Measurements from ENCODE around the gene KCNMB2. TPM values are rescaled to one million over a fixed set of nuclear protein-coding genes. Genes with fewer than 3 reads are reported as not detected.

KCNMB2 gene
- total RNA-seq, 1 experiment from 2014 or later, result not detected

DNA sequence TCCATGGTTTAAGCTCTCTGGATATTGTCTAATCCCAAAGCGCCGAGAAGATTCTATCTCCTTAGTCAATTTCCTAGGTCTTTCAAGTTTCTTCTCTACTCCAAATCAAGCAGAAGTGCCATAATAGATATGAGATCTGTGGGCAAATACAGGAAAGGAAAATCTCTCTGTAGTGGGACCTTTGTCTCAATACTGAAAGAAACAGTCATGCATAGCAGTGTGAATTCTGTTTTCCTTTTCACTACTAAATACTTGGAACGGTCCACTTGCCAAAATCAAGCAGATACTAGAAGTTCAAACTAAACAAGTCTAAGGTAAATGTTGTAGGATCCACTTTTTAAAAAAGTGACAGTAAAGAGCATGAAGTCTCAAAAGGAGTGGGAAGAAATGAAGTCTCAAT is 298.8 kb downstream of the KCNMB2 start (continued):
- TF ChIP-seq, protein P1, sequence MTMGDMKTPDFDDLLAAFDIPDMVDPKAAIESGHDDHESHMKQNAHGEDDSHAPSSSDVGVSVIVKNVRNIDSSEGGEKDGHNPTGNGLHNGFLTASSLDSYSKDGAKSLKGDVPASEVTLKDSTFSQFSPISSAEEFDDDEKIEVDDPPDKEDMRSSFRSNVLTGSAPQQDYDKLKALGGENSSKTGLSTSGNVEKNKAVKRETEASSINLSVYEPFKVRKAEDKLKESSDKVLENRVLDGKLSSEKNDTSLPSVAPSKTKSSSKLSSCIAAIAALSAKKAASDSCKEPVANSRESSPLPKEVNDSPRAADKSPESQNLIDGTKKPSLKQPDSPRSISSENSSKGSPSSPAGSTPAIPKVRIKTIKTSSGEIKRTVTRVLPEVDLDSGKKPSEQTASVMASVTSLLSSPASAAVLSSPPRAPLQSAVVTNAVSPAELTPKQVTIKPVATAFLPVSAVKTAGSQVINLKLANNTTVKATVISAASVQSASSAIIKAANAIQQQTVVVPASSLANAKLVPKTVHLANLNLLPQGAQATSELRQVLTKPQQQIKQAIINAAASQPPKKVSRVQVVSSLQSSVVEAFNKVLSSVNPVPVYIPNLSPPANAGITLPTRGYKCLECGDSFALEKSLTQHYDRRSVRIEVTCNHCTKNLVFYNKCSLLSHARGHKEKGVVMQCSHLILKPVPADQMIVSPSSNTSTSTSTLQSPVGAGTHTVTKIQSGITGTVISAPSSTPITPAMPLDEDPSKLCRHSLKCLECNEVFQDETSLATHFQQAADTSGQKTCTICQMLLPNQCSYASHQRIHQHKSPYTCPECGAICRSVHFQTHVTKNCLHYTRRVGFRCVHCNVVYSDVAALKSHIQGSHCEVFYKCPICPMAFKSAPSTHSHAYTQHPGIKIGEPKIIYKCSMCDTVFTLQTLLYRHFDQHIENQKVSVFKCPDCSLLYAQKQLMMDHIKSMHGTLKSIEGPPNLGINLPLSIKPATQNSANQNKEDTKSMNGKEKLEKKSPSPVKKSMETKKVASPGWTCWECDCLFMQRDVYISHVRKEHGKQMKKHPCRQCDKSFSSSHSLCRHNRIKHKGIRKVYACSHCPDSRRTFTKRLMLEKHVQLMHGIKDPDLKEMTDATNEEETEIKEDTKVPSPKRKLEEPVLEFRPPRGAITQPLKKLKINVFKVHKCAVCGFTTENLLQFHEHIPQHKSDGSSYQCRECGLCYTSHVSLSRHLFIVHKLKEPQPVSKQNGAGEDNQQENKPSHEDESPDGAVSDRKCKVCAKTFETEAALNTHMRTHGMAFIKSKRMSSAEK (CRISPR knock-in tag; IDR thresholded peaks at IDR 0.05; ENCODE audit: borderline replicate concordance), result no peak
- no peak for TF ChIP-seq NR2C2 (CRISPR knock-in tag; IDR thresholded peaks at IDR 0.05)
- TF ChIP-seq SMAD4 (CRISPR knock-in tag; IDR thresholded peaks at IDR 0.05), result no peak
- no peak for TF ChIP-seq TCF7 (CRISPR knock-in tag; IDR thresholded peaks at IDR 0.05; ENCODE audit: low read depth)

DNA sequence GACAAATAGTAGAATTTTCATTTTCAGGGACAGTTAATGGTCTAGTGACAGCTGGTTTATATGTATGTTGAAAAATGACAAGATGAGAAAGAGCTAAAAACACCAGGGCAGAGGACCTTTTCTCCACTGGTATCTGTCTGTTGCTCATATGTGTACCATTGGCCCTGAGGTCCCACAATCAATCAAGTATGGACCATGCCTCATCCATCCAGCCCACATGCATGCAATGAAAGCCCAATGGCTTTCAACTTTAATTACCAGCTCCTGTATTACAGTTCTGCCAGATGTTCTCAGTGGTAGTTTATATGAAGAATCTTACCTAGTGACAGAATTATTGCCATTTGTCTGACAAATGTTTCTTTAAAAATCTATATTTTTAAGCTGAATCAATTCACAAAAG is 301.3 kb downstream of the KCNMB2 start:
- peaks cover 30% of the 10 kb centered on the region for H3K36me3 Mint-ChIP-seq
- no peaks in the 10 kb centered on the region for H3K4me1 Mint-ChIP-seq
- H3K27ac Mint-ChIP-seq, result no peak overlapping the region
- DNase-seq (ENCODE audit: low spot score) (no peak), ATAC-seq (no peak)
- H3K9me3 Mint-ChIP-seq, result peaks cover 31% of the 10 kb centered on the region
- POLR2A ChIA-PET, result no interaction called here
- CTCF ChIA-PET, result no interaction called here
- TF ChIP-seq KAT7 (CRISPR knock-in tag; IDR thresholded peaks at IDR 0.05; ENCODE audit: borderline replicate concordance), result no peak
- TF ChIP-seq, protein P2, sequence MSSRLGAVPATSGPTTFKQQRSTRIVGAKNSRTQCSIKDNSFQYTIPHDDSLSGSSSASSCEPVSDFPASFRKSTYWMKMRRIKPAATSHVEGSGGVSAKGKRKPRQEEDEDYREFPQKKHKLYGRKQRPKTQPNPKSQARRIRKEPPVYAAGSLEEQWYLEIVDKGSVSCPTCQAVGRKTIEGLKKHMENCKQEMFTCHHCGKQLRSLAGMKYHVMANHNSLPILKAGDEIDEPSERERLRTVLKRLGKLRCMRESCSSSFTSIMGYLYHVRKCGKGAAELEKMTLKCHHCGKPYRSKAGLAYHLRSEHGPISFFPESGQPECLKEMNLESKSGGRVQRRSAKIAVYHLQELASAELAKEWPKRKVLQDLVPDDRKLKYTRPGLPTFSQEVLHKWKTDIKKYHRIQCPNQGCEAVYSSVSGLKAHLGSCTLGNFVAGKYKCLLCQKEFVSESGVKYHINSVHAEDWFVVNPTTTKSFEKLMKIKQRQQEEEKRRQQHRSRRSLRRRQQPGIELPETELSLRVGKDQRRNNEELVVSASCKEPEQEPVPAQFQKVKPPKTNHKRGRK (CRISPR knock-in tag; IDR thresholded peaks at IDR 0.05; ENCODE audit: borderline replicate concordance), result no peak
- TF ChIP-seq TEAD4 (CRISPR knock-in tag; IDR thresholded peaks at IDR 0.05), result no peak
- no peak for TF ChIP-seq ZBTB21 (CRISPR knock-in tag; IDR thresholded peaks at IDR 0.05; ENCODE audit: borderline replicate concordance)
- TF ChIP-seq ETV6 (CRISPR knock-in tag; IDR thresholded peaks at IDR 0.05), result no peak
- no peaks in the 10 kb centered on the region for H3K27me3 Mint-ChIP-seq (ENCODE audit: low read depth)
- H3K4me3 Mint-ChIP-seq, result no peak overlapping the region

DNA sequence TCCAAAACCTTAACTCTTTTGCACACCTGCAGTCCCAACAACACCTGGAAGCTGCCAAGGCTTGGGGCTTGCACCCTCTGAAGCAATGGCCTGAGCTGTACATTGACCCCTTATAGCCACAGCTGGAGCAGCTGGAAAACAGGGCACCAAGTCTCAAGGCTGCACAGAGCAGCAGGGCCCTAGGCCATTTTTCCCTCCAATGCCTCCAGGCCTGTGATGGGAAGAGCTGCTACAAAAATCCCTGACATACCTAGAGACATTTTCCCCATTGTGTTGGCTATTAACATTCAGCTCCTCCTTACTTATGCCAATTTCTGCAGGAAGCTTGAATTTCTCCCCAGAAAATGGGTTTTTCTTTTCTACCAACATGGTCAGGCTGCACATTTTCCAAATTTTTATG is 304.4 kb downstream of the KCNMB2 start:
- H3K4me1 Mint-ChIP-seq, result peaks cover 8% of the 10 kb centered on the region
- no peak for ATAC-seq
- no peak overlapping the region for H3K27ac Mint-ChIP-seq
- ChIA-PET CTCF (interaction anchor here (0.6 kb wide), 1 partner anchor 69 kb away, joined by 3 read pairs; no protein-coding TSS in a partner anchor), POLR2A (no interaction called here)
- DNase-seq (ENCODE audit: low spot score), result no peak
- H3K27me3 Mint-ChIP-seq (ENCODE audit: low read depth), result no peaks in the 10 kb centered on the region
- peaks cover 30% of the 10 kb centered on the region for H3K36me3 Mint-ChIP-seq
- peaks cover 31% of the 10 kb centered on the region for H3K9me3 Mint-ChIP-seq
- H3K4me3 Mint-ChIP-seq, result no peak overlapping the region
- TF ChIP-seq, protein P3, sequence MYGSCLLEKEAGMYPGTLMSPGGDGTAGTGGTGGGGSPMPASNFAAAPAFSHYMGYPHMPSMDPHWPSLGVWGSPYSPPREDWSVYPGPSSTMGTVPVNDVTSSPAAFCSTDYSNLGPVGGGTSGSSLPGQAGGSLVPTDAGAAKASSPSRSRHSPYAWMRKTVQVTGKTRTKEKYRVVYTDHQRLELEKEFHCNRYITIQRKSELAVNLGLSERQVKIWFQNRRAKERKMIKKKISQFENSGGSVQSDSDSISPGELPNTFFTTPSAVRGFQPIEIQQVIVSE (CRISPR knock-in tag; IDR thresholded peaks at IDR 0.05; ENCODE audit: borderline replicate concordance), result no peak
- TF ChIP-seq CREB1 (CRISPR knock-in tag; IDR thresholded peaks at IDR 0.05) (no peak), ATF1 (CRISPR knock-in tag; IDR thresholded peaks at IDR 0.05) (no peak), ZNF232 (CRISPR knock-in tag; IDR thresholded peaks at IDR 0.05) (no peak), TP53 (CRISPR knock-in tag; IDR thresholded peaks at IDR 0.05) (no peak), IRF2 (CRISPR knock-in tag; IDR thresholded peaks at IDR 0.05; ENCODE audit: borderline replicate concordance, low read depth) (no peak), ELF4 (CRISPR knock-in tag; IDR thresholded peaks at IDR 0.05; ENCODE audit: low read depth) (no peak), KAT7 (CRISPR knock-in tag; IDR thresholded peaks at IDR 0.05; ENCODE audit: borderline replicate concordance) (no peak), JUN (CRISPR knock-in tag; IDR thresholded peaks at IDR 0.05) (no peak), GTF2I (CRISPR knock-in tag; conservative IDR thresholded peaks at IDR 0.05) (no peak), NR1H2 (CRISPR knock-in tag; IDR thresholded peaks at IDR 0.05) (no peak), ZNF317 (CRISPR knock-in tag; IDR thresholded peaks at IDR 0.05; ENCODE audit: borderline replicate concordance, low read depth) (no peak), SMAD4 (CRISPR knock-in tag; IDR thresholded peaks at IDR 0.05) (no peak)
- TF ChIP-seq, protein P4, sequence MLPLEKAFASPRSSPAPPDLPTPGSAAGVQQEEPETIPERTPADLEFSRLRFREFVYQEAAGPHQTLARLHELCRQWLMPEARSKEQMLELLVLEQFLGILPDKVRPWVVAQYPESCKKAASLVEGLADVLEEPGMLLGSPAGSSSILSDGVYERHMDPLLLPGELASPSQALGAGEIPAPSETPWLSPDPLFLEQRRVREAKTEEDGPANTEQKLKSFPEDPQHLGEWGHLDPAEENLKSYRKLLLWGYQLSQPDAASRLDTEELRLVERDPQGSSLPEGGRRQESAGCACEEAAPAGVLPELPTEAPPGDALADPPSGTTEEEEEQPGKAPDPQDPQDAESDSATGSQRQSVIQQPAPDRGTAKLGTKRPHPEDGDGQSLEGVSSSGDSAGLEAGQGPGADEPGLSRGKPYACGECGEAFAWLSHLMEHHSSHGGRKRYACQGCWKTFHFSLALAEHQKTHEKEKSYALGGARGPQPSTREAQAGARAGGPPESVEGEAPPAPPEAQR (CRISPR knock-in tag; IDR thresholded peaks at IDR 0.05), result no peak
- TF ChIP-seq, protein P5, sequence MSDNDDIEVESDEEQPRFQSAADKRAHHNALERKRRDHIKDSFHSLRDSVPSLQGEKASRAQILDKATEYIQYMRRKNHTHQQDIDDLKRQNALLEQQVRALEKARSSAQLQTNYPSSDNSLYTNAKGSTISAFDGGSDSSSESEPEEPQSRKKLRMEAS (CRISPR knock-in tag; IDR thresholded peaks at IDR 0.05), result no peak
- TF ChIP-seq, protein P6, sequence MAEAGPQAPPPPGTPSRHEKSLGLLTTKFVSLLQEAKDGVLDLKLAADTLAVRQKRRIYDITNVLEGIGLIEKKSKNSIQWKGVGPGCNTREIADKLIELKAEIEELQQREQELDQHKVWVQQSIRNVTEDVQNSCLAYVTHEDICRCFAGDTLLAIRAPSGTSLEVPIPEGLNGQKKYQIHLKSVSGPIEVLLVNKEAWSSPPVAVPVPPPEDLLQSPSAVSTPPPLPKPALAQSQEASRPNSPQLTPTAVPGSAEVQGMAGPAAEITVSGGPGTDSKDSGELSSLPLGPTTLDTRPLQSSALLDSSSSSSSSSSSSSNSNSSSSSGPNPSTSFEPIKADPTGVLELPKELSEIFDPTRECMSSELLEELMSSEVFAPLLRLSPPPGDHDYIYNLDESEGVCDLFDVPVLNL (CRISPR knock-in tag; IDR thresholded peaks at IDR 0.05; ENCODE audit: borderline replicate concordance, low read depth), result no peak
- TF ChIP-seq, protein P7, sequence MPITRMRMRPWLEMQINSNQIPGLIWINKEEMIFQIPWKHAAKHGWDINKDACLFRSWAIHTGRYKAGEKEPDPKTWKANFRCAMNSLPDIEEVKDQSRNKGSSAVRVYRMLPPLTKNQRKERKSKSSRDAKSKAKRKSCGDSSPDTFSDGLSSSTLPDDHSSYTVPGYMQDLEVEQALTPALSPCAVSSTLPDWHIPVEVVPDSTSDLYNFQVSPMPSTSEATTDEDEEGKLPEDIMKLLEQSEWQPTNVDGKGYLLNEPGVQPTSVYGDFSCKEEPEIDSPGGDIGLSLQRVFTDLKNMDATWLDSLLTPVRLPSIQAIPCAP (CRISPR knock-in tag; IDR thresholded peaks at IDR 0.05), result no peak
